Testis (tissue), 3 donors: ENCODE results near the gene SEC16B. TPM values are rescaled to one million over a fixed set of nuclear protein-coding genes. Genes with fewer than 3 reads are reported as not detected.

Source experiments
- DNase-seq: peaks from one replicate; pipeline ENCODE4 v3.0.0-alpha.2; 2019
- H3K27ac ChIP-seq, 2 donors: fragments of 200-600 bp; sonication (generic); one replicate each; pipeline ENCODE4 v1.5.1; 2019
- H3K27me3 ChIP-seq: fragments of 200-600 bp; sonication (generic); one replicate; pipeline ENCODE4 v1.5.1; 2019
- H3K36me3 ChIP-seq: fragments of 200-600 bp; sonication (generic); one replicate; pipeline ENCODE4 v1.5.1; 2017; ENCODE audit warnings: low read depth; ENCODE audit errors: missing control alignments
- H3K4me1 ChIP-seq: fragments of 200-600 bp; sonication (generic); one replicate; pipeline ENCODE4 v1.5.1; 2019
- H3K4me3 ChIP-seq, 2 donors: fragments of 200-600 bp; sonication (generic); one replicate each; pipeline ENCODE4 v1.5.1; 2017 to 2019
- H3K9me3 ChIP-seq: fragments of 200-600 bp; sonication (generic); one replicate; pipeline ENCODE4 v1.5.1; 2017
- POLR2A ChIP-seq: fragments of 450-650 bp; IDR thresholded peaks from one replicate; pipeline ENCODE4 v1.6.1; 2017; ENCODE audit warnings: antibody characterized with exemption, mild to moderate bottlenecking, moderate library complexity
- WGBS, 2 donors: methylation state at CpG; one replicate each; pipeline ENCODE4 v1.1.5; 2018; 5-methylcytosine and 5-hydroxymethylcytosine counted together
- intact Hi-C: fragments of 100-400 bp; cut with DNase I; formaldehyde crosslinking; loops from one replicate; pipeline ENCODE4 v1.15.1; 2023; ENCODE audit warnings: low total_unique reads
- polyA plus RNA-seq: library from polyadenylated mRNA; stranded (reverse); fragments of 350-450 nt; fragmentation: Illumina TruSeq; extraction: RNeasy Lipid Tissue Mini Kit (QIAGEN cat#74804); gene quantifications from one replicate; pipeline ENCODE4 v1.2.3, GENCODE V29; 2014; ENCODE audit warnings: low read depth, low replicate concordance; ENCODE audit not compliant: insufficient read depth
- total RNA-seq, 2 donors: library from RNA; depleted of rRNA; stranded (reverse); fragments of >200 nt; gene quantifications; one replicate each; pipeline ENCODE4 v1.2.3, GENCODE V29; 2016
- TF ChIP-seq, protein P1 (sequence below), 3 experiments: fragments of 450-650 bp in 2 of 3; fragments of 200-600 bp in 1 of 3; sonication (generic) in 1 of 3; IDR thresholded peaks; one replicate each; pipeline ENCODE4 v1.5.1; 2016 to 2019; ENCODE audit warnings: antibody characterized with exemption in 3 of 3, mild to moderate bottlenecking in 2 of 3, moderate library complexity in 1 of 3

Gene SEC16B
- total and polyA plus RNA-seq, 3 donors from 2014 or later: 4.3 to 5.9 (median 4.8) TPM

DNA sequence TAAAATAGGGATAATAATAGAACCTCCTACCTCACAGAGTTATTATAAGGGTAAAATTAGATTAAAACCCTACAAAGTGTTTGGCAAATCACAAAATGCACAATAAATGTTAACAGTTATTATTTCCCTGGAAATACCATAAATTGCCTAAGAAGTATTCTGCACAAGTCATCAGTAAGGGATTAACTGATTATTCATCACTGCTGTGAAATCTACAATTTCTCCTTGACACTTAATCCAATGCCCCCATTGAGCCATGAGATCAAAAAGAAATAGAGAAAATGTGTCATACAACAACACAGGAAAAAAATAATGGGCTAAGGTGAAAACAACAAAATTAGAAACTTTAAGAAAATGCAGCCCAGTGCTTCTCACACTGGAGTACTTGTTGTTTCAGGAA lies 6.7 kb upstream of the SEC16B start:
- Histone ChIP-seq H3K27me3 (no peaks in the 10 kb centered on the region), H3K36me3 (no peaks in the 10 kb centered on the region), H3K4me1 (no peaks in the 10 kb centered on the region), H3K27ac (no peak overlapping the region), H3K9me3 (no peaks in the 10 kb centered on the region), H3K4me3 (no peak overlapping the region)
- TF ChIP-seq, protein P1, sequence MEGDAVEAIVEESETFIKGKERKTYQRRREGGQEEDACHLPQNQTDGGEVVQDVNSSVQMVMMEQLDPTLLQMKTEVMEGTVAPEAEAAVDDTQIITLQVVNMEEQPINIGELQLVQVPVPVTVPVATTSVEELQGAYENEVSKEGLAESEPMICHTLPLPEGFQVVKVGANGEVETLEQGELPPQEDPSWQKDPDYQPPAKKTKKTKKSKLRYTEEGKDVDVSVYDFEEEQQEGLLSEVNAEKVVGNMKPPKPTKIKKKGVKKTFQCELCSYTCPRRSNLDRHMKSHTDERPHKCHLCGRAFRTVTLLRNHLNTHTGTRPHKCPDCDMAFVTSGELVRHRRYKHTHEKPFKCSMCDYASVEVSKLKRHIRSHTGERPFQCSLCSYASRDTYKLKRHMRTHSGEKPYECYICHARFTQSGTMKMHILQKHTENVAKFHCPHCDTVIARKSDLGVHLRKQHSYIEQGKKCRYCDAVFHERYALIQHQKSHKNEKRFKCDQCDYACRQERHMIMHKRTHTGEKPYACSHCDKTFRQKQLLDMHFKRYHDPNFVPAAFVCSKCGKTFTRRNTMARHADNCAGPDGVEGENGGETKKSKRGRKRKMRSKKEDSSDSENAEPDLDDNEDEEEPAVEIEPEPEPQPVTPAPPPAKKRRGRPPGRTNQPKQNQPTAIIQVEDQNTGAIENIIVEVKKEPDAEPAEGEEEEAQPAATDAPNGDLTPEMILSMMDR (IDR thresholded peaks at IDR 0.05): no peak
- TF ChIP-seq POLR2A: no peak
- no peak for DNase-seq
- intact Hi-C loops: no loop called here

DNA sequence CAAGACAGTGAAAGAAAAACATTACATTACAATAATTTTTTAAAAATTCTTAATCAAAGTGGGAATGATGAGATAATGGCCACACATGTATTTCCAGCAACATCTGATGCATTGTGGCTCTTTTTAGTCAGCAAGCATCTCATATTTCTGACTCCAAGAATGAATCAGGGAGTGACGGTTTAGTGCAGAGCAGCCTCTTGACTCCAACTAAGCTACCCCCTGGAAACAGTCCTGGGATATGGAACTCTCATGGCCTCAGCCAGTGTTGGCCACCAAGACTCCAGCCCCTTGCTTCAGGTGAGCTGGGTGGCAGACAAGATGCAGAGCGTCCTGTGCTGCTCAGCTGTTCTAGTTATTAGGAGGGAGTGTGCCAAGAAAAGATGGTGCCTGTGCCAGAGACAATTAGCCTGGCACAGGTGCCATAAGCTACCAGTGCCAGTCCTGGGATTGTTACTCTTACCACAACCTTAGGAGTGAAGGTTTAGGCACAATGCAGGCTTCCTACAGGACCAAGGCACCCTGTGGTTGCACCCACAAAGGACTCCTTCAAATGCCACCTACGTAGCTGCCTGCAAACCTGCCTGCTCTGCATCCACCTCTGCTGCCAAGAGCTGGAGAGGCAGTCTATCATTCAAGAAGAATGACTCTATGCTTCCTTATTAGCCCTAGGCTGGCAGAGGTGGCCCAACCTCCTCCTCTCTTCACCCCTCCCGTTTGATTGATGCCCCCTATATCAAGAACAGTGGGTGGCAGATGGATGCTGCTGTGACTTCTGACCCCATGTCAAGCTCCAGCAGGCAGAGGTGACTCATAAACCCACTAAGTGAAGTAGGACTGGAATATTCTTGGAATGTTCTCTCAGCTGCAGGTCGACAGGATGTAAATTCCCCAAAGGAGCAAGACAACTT lies 6.0 kb upstream of the SEC16B start:
- H3K27me3 ChIP-seq: no peaks in the 10 kb centered on the region
- no peaks in the 10 kb centered on the region for H3K36me3 ChIP-seq
- no peaks in the 10 kb centered on the region for H3K9me3 ChIP-seq
- H3K27ac ChIP-seq: no peak overlapping the region
- 81 to 82% methylated on average over 5 of the region's 5 CpGs for whole genome bisulfite sequencing, 2 donors
- DNase-seq: no peak
- no peaks in the 10 kb centered on the region for H3K4me1 ChIP-seq
- TF ChIP-seq, protein P1 (IDR thresholded peaks at IDR 0.05): no peak
- TF ChIP-seq POLR2A: no peak
- intact Hi-C loops: no loop called here
- no peak overlapping the region for H3K4me3 ChIP-seq

DNA sequence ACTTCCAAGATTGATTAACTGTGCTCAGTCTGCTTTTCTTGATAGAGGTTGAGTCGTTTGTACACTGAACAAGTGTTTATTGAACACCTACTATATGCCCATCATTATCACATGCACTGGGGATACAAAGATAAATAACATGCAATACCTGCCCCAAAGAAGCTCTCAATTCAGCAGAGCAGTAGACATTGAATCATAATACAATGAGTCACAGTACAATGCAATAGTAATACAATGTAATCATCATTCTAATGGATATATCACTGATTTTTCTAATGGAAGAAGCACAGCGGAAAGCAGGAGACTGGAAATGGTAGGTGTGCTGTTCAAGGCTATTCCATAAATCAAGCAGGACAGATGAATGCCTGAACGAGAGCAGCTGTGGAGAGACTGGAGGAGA lies 3.7 kb upstream of the SEC16B start:
- no peaks in the 10 kb centered on the region for H3K4me1 ChIP-seq
- 77 to 80% methylated on average over 3 of the region's 3 CpGs for WGBS, 2 donors
- TF ChIP-seq, protein P1 (IDR thresholded peaks at IDR 0.05): no peak
- no peak for TF ChIP-seq POLR2A
- no peak overlapping the region for H3K27ac ChIP-seq
- no peaks in the 10 kb centered on the region for H3K9me3 ChIP-seq
- no peak overlapping the region for H3K4me3 ChIP-seq
- no peak for DNase-seq
- intact Hi-C loops: no loop called here
- H3K27me3 ChIP-seq: no peaks in the 10 kb centered on the region
- H3K36me3 ChIP-seq: no peaks in the 10 kb centered on the region

DNA sequence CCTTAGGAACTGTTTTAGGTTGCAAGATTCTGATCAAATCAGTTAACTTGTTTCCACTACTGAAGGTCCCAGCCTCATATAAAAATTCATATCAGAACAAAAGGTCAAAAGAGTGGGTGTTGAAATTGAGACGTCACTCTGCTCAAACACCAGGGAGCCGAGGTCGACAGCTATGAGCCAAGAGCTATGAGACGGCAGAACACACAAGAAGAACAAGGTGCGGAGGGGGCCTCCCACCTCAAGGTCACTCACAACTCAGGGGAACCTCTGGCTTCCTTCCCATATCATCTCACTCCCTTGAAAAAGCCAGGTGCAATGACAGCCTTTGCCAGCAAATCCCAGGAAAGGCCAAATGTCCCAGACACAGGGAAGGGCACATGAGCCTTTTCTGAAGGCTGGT lies 749 bp downstream of the SEC16B start:
- intact Hi-C loops: no loop called here

More for the DNA sequence above, 749 bp downstream of the SEC16B start:
- H3K4me3 ChIP-seq: no peak overlapping the region
- no peaks in the 10 kb centered on the region for H3K27me3 ChIP-seq
- 25 to 59% methylated on average over 5 of the region's 5 CpGs for WGBS, 2 donors
- no peaks in the 10 kb centered on the region for H3K9me3 ChIP-seq
- H3K27ac ChIP-seq: no peak overlapping the region
- DNase-seq: no peak
- no peaks in the 10 kb centered on the region for H3K4me1 ChIP-seq
- no peaks in the 10 kb centered on the region for H3K36me3 ChIP-seq
- TF ChIP-seq, protein P1 (IDR thresholded peaks at IDR 0.05): no peak
- no peak for TF ChIP-seq POLR2A
